ENCODE data around the gene ATF7IP2.
"Not testable (repeated sequence)": the region's sequence is repeated elsewhere in the genome, so short reads cannot be mapped to it uniquely, and the experiment has no call there.

GRCh38 chr16:10409713-10410112 is 23.9 kb downstream of the ATF7IP2 start:
- not testable (repeated sequence) for TF ChIP-seq POLR2AphosphoS5, POLR2A (IDR thresholded peaks at IDR 0.05; ENCODE audit: low read depth, low read length)

Data from GM12892 (cell line).